Measurements from ENCODE around the gene PHOX2B.

GRCh38 chr4:41734371-41734770, 14.2 kb downstream of the PHOX2B start:
- TF ChIP-seq SRF (IDR thresholded peaks at IDR 0.05; ENCODE audit: low read depth, low read length) (no peak), CTCF (IDR thresholded peaks at IDR 0.05; ENCODE audit: control extremely low read depth in 1 of 3, insufficient read depth in 1 of 3, low read depth in 1 of 3, low read length in 3 of 3) (no peak), EP300 (IDR thresholded peaks at IDR 0.05; ENCODE audit: borderline replicate concordance in 1 of 2, low read depth in 2 of 2, low read length in 2 of 2) (no peak), POU5F1 (IDR thresholded peaks at IDR 0.05; ENCODE audit: low read depth, low read length) (no peak), POLR2A (IDR thresholded peaks at IDR 0.05; ENCODE audit: control extremely low read depth in 1 of 2, low read depth in 2 of 2, low read length in 2 of 2) (no peak), POLR2AphosphoS5 (IDR thresholded peaks at IDR 0.05; ENCODE audit: low read depth, low read length) (no peak), RFX5 (IDR thresholded peaks at IDR 0.05; ENCODE audit: borderline replicate concordance, low read depth, low read length) (no peak), CBX8 (IDR thresholded peaks at IDR 0.05; ENCODE audit: borderline replicate concordance, low read depth, low read length) (no peak), TAF1 (IDR thresholded peaks at IDR 0.05; ENCODE audit: low read depth, low read length) (no peak), SP1 (IDR thresholded peaks at IDR 0.05; ENCODE audit: low read depth, low read length) (no peak)
- TF ChIP-seq, protein P1, sequence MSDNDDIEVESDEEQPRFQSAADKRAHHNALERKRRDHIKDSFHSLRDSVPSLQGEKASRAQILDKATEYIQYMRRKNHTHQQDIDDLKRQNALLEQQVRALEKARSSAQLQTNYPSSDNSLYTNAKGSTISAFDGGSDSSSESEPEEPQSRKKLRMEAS (IDR thresholded peaks at IDR 0.05): 0 out of 2 replicates have a peak, but pooled peaks have one; percentile 33
